Ishikawa (cell line): ENCODE measurements around the gene PRR36.

Experiments
- CEBPB ChIP-seq: IDR thresholded peaks from 2 replicates; pipeline ENCODE4 v1.6.1; 2012
- CREB1 ChIP-seq: IDR thresholded peaks from 2 replicates; pipeline ENCODE4 v1.6.1; 2012; ENCODE audit warnings: low read depth
- EGR1 ChIP-seq: IDR thresholded peaks from 2 replicates; pipeline ENCODE4 v1.6.1; 2012
- EP300 ChIP-seq: IDR thresholded peaks from 2 replicates; pipeline ENCODE4 v1.6.1; 2012; ENCODE audit warnings: borderline replicate concordance
- FOXM1 ChIP-seq: IDR thresholded peaks from 2 replicates; pipeline ENCODE4 v1.6.1; 2012; ENCODE audit warnings: low read depth, borderline replicate concordance
- NFIC ChIP-seq: IDR thresholded peaks from 2 replicates; pipeline ENCODE4 v1.6.1; 2012
- RAD21 ChIP-seq: IDR thresholded peaks from 2 replicates; pipeline ENCODE4 v1.6.1; 2012; ENCODE audit warnings: low read depth
- TAF1 ChIP-seq: IDR thresholded peaks from 2 replicates; pipeline ENCODE4 v1.6.1; 2012; ENCODE audit warnings: low read depth, mild to moderate bottlenecking
- TCF12 ChIP-seq: IDR thresholded peaks from 2 replicates; pipeline ENCODE4 v1.6.1; 2012; ENCODE audit warnings: low read depth
- TEAD4 ChIP-seq: IDR thresholded peaks from 2 replicates; pipeline ENCODE4 v1.6.1; 2012
- YY1 ChIP-seq: IDR thresholded peaks from 2 replicates; pipeline ENCODE4 v1.6.1; 2012; ENCODE audit warnings: low read depth
- ZBTB7A ChIP-seq: IDR thresholded peaks from 2 replicates; pipeline ENCODE4 v1.6.1; 2012; ENCODE audit warnings: low read depth
- TF ChIP-seq, protein P1 (sequence below): IDR thresholded peaks from 2 replicates; pipeline ENCODE4 v1.6.1; 2012; ENCODE audit warnings: low read depth, mild to moderate bottlenecking
- TF ChIP-seq, protein P2 (sequence below): IDR thresholded peaks from 2 replicates; pipeline ENCODE4 v1.6.1; 2012
- TF ChIP-seq, protein P3 (sequence below): IDR thresholded peaks from 2 replicates; pipeline ENCODE4 v1.6.1; 2012

Gene PRR36

DNA sequence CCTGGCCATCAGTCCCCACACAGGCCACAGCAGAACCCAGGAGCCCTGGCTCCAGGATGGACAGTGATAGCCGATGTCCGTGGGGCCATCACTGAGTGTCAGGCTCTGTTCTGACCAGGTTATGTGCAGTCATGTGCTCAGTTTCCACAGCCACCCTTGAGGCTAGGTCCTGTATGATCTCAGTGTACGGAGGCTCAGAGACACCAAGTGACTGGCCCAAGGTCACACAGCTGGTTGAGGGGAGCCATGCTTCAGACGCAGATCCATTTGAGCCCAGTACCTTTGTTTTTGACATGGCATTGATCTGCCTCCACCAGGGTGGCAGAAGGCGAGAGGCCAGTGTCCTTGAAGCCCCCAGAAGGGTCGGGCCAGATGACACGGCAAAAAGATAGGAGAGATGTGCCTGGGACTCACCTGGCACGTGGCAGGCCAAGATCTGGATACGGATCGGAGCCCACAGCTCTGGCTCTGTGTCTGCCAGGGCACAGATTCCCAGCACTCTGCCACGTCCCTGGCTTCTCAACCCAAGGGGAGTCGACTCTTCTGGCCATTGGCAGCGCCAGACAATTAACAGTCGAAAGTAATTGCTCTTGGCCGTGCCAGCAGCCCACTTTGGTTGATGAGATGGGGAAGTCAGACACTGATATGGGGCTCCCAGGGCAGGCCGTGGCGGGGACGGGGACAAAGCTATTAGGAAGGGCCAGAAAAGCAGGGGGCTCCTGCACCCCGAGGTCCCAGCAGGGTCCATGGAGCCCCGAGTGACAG, 28.6 kb downstream of the PRR36 start:
- TF ChIP-seq EGR1 (no peak), TAF1 (no peak), CEBPB (no peak), CREB1 (no peak), NFIC (no peak), YY1 (no peak), TEAD4 (no peak), TCF12 (no peak), RAD21 (no peak), ZBTB7A (no peak), EP300 (no peak), FOXM1 (no peak)
- TF ChIP-seq, protein P1, sequence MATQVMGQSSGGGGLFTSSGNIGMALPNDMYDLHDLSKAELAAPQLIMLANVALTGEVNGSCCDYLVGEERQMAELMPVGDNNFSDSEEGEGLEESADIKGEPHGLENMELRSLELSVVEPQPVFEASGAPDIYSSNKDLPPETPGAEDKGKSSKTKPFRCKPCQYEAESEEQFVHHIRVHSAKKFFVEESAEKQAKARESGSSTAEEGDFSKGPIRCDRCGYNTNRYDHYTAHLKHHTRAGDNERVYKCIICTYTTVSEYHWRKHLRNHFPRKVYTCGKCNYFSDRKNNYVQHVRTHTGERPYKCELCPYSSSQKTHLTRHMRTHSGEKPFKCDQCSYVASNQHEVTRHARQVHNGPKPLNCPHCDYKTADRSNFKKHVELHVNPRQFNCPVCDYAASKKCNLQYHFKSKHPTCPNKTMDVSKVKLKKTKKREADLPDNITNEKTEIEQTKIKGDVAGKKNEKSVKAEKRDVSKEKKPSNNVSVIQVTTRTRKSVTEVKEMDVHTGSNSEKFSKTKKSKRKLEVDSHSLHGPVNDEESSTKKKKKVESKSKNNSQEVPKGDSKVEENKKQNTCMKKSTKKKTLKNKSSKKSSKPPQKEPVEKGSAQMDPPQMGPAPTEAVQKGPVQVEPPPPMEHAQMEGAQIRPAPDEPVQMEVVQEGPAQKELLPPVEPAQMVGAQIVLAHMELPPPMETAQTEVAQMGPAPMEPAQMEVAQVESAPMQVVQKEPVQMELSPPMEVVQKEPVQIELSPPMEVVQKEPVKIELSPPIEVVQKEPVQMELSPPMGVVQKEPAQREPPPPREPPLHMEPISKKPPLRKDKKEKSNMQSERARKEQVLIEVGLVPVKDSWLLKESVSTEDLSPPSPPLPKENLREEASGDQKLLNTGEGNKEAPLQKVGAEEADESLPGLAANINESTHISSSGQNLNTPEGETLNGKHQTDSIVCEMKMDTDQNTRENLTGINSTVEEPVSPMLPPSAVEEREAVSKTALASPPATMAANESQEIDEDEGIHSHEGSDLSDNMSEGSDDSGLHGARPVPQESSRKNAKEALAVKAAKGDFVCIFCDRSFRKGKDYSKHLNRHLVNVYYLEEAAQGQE, result no peak
- TF ChIP-seq, protein P2, sequence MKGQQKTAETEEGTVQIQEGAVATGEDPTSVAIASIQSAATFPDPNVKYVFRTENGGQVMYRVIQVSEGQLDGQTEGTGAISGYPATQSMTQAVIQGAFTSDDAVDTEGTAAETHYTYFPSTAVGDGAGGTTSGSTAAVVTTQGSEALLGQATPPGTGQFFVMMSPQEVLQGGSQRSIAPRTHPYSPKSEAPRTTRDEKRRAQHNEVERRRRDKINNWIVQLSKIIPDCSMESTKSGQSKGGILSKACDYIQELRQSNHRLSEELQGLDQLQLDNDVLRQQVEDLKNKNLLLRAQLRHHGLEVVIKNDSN, result no peak
- TF ChIP-seq, protein P3, sequence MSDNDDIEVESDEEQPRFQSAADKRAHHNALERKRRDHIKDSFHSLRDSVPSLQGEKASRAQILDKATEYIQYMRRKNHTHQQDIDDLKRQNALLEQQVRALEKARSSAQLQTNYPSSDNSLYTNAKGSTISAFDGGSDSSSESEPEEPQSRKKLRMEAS, result no peak

DNA sequence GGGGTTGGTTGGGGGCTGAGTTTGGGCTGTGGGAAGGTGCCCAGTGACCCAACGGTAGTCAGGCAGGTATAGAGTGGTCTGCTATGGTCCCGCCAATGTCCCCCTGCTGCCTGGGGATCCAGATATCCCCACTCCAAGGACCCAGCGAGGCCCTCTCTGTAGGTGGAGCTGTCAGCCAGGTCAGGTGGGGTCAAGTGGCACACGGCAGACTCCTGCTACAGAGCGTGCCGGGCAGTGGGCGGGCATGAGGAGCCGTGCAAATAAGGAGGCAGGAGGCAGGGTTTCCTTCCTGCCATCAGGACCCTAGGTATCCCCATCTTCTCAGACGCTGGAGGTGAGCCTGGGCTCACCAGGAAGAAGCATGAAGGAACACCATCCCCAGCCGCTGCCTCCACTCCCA, 29.2 kb downstream of the PRR36 start:
- no peak for TF ChIP-seq YY1
- TF ChIP-seq, protein P3, result no peak
- TF ChIP-seq CREB1, result no peak
- TF ChIP-seq EGR1, result no peak
- TF ChIP-seq, protein P2, result no peak
- TF ChIP-seq EP300, result no peak
- no peak for TF ChIP-seq TAF1
- no peak for TF ChIP-seq ZBTB7A
- TF ChIP-seq RAD21, result no peak
- TF ChIP-seq FOXM1, result no peak
- TF ChIP-seq, protein P1, result no peak
- TF ChIP-seq CEBPB, result no peak
- no peak for TF ChIP-seq NFIC
- no peak for TF ChIP-seq TEAD4
- no peak for TF ChIP-seq TCF12

DNA sequence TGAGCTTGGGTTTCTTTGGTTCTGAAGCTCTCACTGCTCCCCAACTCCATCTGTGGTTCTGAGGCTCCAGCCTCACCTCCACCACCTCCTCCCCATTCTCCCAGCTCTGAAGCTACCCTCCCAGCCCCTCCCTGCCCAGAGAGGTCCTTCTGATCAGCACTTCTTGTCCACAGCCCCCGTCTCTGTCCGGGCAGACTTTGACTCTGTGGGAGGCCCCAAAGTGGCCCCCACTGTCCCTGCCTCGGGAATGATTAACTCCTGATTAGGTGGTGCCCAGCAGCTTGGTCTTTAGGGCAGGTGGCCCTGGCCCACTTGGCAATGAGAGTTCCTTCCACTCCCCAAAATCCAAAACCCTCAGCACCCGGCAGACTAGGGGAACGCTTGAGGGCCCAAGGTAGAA, 29.8 kb downstream of the PRR36 start:
- TF ChIP-seq ZBTB7A (no peak), FOXM1 (no peak), RAD21 (no peak), YY1 (no peak), NFIC (no peak), EGR1 (no peak), TEAD4 (no peak), TAF1 (no peak), TCF12 (no peak), EP300 (no peak)
- TF ChIP-seq, protein P2, result no peak
- TF ChIP-seq, protein P1, result no peak

DNA sequence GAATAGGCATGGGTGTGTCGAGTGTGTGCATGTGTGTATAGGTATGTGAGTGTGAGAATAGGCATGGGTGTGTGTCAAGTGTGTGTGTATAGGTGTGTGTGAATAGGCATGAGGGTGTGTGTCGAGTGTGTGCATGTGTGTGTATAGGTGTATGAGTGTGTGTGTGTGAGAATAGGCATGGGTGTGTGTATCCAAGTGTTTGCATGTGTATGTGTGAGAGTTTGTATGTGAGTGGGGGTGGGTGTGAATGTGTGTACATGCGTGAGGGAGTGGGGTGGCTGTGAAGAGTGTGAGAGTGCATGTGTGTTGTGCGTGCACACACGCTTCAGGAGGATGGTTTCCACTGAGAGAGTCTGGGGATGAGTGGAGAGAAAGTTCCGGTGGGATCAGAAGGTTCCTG, 30.7 kb downstream of the PRR36 start:
- TF ChIP-seq NFIC (no peak), RAD21 (no peak), CEBPB (no peak), EP300 (no peak), TEAD4 (no peak), TAF1 (no peak), CREB1 (no peak), YY1 (no peak), ZBTB7A (no peak), TCF12 (no peak), FOXM1 (no peak)
- TF ChIP-seq, protein P1, result no peak
- TF ChIP-seq, protein P3, result no peak
- TF ChIP-seq, protein P2, result no peak
